Measurements from ENCODE around the gene TNP1. TPM values are rescaled to one million over a fixed set of nuclear protein-coding genes. Genes with fewer than 3 reads are reported as not detected.

TNP1 gene
- total RNA-seq, 6 donors from 2014 or later: not detected

DNA sequence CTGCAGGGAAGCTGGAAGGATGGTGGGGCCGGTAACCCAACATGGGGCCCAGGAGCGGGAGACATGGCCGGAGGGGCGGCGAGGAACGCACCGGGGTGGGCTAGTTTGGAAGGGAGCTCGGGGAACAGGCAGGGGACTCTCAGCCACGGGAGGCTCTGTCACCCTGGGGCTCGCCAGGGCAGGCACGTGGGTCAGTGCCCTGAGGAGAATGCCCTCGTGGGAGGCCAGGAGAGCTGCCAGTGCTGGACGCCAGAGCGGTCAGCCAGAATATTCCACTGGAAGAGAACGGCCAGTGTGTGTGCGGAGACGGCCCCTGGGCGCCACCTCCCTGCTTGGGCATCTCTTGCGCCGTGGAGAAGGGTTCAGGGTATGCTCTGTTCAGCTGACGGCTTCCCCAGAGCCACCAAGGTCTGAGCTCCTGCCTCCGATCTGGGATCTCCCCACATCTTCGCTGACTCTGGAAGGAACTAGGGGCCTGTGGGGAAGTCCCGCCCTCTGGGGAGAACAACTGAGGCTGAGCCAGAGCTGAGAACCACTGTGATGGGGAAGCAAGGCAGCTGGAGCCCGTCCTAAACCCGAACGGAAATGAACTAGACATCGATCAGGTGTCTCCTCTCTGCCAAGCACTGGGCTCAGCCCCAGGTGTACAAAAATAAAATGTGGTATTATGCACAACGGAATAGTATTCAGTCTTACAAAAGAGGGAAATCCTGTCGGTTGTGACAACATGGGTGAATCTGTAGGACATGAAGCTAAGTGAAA is 49.3 kb downstream of the TNP1 start:
- H3K9me3 ChIP-seq: no peaks in the 10 kb centered on the region
- H3K36me3 ChIP-seq: no peaks in the 10 kb centered on the region
- DNase-seq: peak in 1 of 2 donors; percentile 64
- 89 to 90% methylated on average over 26 to 30 of the region's 30 CpGs for WGBS, 2 donors
- H3K4me1 ChIP-seq: peaks cover 0 to 6% (median 2%) of the 10 kb centered on the region in 4 donors
- no peak overlapping the region for H3K27ac ChIP-seq
- ATAC-seq (ENCODE audit: low FRiP score in 2 of 2): peak in 1 of 2 donors; percentile 14
- no peak overlapping the region for H3K4me3 ChIP-seq
- no peaks in the 10 kb centered on the region for H3K27me3 ChIP-seq
- TF ChIP-seq POLR2A (IDR thresholded peaks at IDR 0.05) (no peak), POLR2AphosphoS5 (IDR thresholded peaks at IDR 0.05) (no peak), EP300 (IDR thresholded peaks at IDR 0.05) (no peak)

Other genes starting within 250 kb of the TNP1 start
- gene IGFBP2, start 226.6 kb downstream of the TNP1 start, total RNA-seq: 10 to 100 TPM; 16.8 to 82.8 (median 41.9) TPM
- gene IGFBP5, start 164.5 kb downstream of the TNP1 start, total RNA-seq: 100 to 1,000 TPM in 3 of 6 donors, 10 to 100 TPM in 3; 41.9 to 304 (median 95.5) TPM

All from upper lobe of left lung (tissue), 6 donors.